ENCODE data around the gene TCEAL8.

TCEAL8 gene

GRCh38 chrX:103254921-103255493, at the start of gene TCEAL8:
Gene TCEAL8 (minus strand): TSS chrX:103255155. CDS start chrX:103253979, 1,176 bp downstream.
- H3K36me3 ChIP-seq (ENCODE audit: insufficient read depth, low read length): peaks cover 15% of the 10 kb centered on the region
- H3K9me3 ChIP-seq (ENCODE audit: control insufficient read depth, insufficient read depth, low read length): no peaks in the 10 kb centered on the region
- H3K4me1 ChIP-seq (ENCODE audit: insufficient read depth, low read length): peaks cover 12% of the 10 kb centered on the region
- H3K9ac ChIP-seq (ENCODE audit: low read depth, low read length): peak within 1 kb of the TSS; percentile 81

GRCh38 chrX:103304705-103305104, 49.8 kb upstream of the TCEAL8 start:
- Histone ChIP-seq H3K36me3 (ENCODE audit: insufficient read depth, low read length) (peaks cover 4% of the 10 kb centered on the region), H3K9ac (ENCODE audit: low read depth, low read length) (no peak overlapping the region), H3K4me1 (ENCODE audit: insufficient read depth, low read length) (no peaks in the 10 kb centered on the region), H3K9me3 (ENCODE audit: control insufficient read depth, insufficient read depth, low read length) (no peaks in the 10 kb centered on the region; the same call in 1 of the 2 replicates)

- no peak overlapping the region for H3K9ac ChIP-seq (ENCODE audit: low read depth, low read length)
- peaks cover 9% of the 10 kb centered on the region for H3K4me1 ChIP-seq (ENCODE audit: insufficient read depth, low read length)
- H3K9me3 ChIP-seq (ENCODE audit: control insufficient read depth, insufficient read depth, low read length): no peaks in the 10 kb centered on the region; the same call in 1 of the 2 replicates
- no peaks in the 10 kb centered on the region for H3K36me3 ChIP-seq (ENCODE audit: insufficient read depth, low read length)
Measured at GRCh38 chrX:103293118-103293517, 38.2 kb upstream of the TCEAL8 start.

- H3K4me1 ChIP-seq (ENCODE audit: insufficient read depth, low read length): peaks cover 4% of the 10 kb centered on the region
Measured at GRCh38 chrX:103279624-103280023, 24.7 kb upstream of the TCEAL8 start.

GRCh38 chrX:103276581-103277002, 21.6 kb upstream of the TCEAL8 start, which contains the start of gene TCEAL5:
Gene TCEAL5 (minus strand): TSS chrX:103276750. CDS start chrX:103274563, 2,187 bp downstream.
- Histone ChIP-seq H3K9ac (ENCODE audit: low read depth, low read length) (peak within 1 kb of the TSS; percentile 43; the same call in 1 of the 2 replicates), H3K36me3 (ENCODE audit: insufficient read depth, low read length) (no peaks in the 10 kb centered on the region)

More at GRCh38 chrX:103279624-103280023, 24.7 kb upstream of the TCEAL8 start:
- no peak overlapping the region for H3K9ac ChIP-seq (ENCODE audit: low read depth, low read length)
- no peaks in the 10 kb centered on the region for H3K36me3 ChIP-seq (ENCODE audit: insufficient read depth, low read length)
- no peaks in the 10 kb centered on the region; the same call in 1 of the 2 replicates for H3K9me3 ChIP-seq (ENCODE audit: control insufficient read depth, insufficient read depth, low read length)

GRCh38 chrX:103275947-103276567, 21.1 kb upstream of the TCEAL8 start:
- Histone ChIP-seq H3K9me3 (ENCODE audit: control insufficient read depth, insufficient read depth, low read length) (no peaks in the 10 kb centered on the region), H3K36me3 (ENCODE audit: insufficient read depth, low read length) (no peaks in the 10 kb centered on the region), H3K9ac (ENCODE audit: low read depth, low read length) (peak overlapping the region; percentile 43; the same call in 1 of the 2 replicates), H3K4me1 (ENCODE audit: insufficient read depth, low read length) (peaks cover 4% of the 10 kb centered on the region)

More at GRCh38 chrX:103276581-103277002, 21.6 kb upstream of the TCEAL8 start, which contains the start of gene TCEAL5:
- no peaks in the 10 kb centered on the region; the same call in 1 of the 2 replicates for H3K9me3 ChIP-seq (ENCODE audit: control insufficient read depth, insufficient read depth, low read length)
- peaks cover 4% of the 10 kb centered on the region for H3K4me1 ChIP-seq (ENCODE audit: insufficient read depth, low read length)

GRCh38 chrX:103274284-103274683, 19.3 kb upstream of the TCEAL8 start:
- H3K9me3 ChIP-seq (ENCODE audit: control insufficient read depth, insufficient read depth, low read length): no peaks in the 10 kb centered on the region
- H3K9ac ChIP-seq (ENCODE audit: low read depth, low read length): no peak overlapping the region
- H3K36me3 ChIP-seq (ENCODE audit: insufficient read depth, low read length): no peaks in the 10 kb centered on the region
- H3K4me1 ChIP-seq (ENCODE audit: insufficient read depth, low read length): peaks cover 4% of the 10 kb centered on the region

GRCh38 chrX:103258275-103258674, 3.3 kb upstream of the TCEAL8 start:
- Histone ChIP-seq H3K36me3 (ENCODE audit: insufficient read depth, low read length) (peaks cover 3% of the 10 kb centered on the region; the same call in 1 of the 2 replicates), H3K9me3 (ENCODE audit: control insufficient read depth, insufficient read depth, low read length) (no peaks in the 10 kb centered on the region), H3K9ac (ENCODE audit: low read depth, low read length) (no peak overlapping the region), H3K4me1 (ENCODE audit: insufficient read depth, low read length) (peaks cover under 1% of the 10 kb centered on the region)

- Histone ChIP-seq H3K9ac (ENCODE audit: low read depth, low read length) (no peak overlapping the region), H3K4me1 (ENCODE audit: insufficient read depth, low read length) (peaks cover 12% of the 10 kb centered on the region), H3K36me3 (ENCODE audit: insufficient read depth, low read length) (peaks cover 15% of the 10 kb centered on the region), H3K9me3 (ENCODE audit: control insufficient read depth, insufficient read depth, low read length) (no peaks in the 10 kb centered on the region)
Measured at GRCh38 chrX:103256651-103257050, 1.7 kb upstream of the TCEAL8 start.

- peaks cover 15% of the 10 kb centered on the region for H3K36me3 ChIP-seq (ENCODE audit: insufficient read depth, low read length)
- peaks cover 12% of the 10 kb centered on the region for H3K4me1 ChIP-seq (ENCODE audit: insufficient read depth, low read length)
- peak overlapping the region; percentile 81 for H3K9ac ChIP-seq (ENCODE audit: low read depth, low read length)
- no peaks in the 10 kb centered on the region for H3K9me3 ChIP-seq (ENCODE audit: control insufficient read depth, insufficient read depth, low read length)
Measured at GRCh38 chrX:103254171-103254824, 657 bp downstream of the TCEAL8 start.

- Histone ChIP-seq H3K36me3 (ENCODE audit: insufficient read depth, low read length) (peaks cover 15% of the 10 kb centered on the region), H3K9me3 (ENCODE audit: control insufficient read depth, insufficient read depth, low read length) (no peaks in the 10 kb centered on the region), H3K4me1 (ENCODE audit: insufficient read depth, low read length) (peaks cover 12% of the 10 kb centered on the region), H3K9ac (ENCODE audit: low read depth, low read length) (peak overlapping the region; percentile 81)
Measured at GRCh38 chrX:103253608-103254007, 1.3 kb downstream of the TCEAL8 start.

GRCh38 chrX:103250977-103251376, 4.0 kb downstream of the TCEAL8 start:
- peaks cover 12% of the 10 kb centered on the region for H3K4me1 ChIP-seq (ENCODE audit: insufficient read depth, low read length)
- no peaks in the 10 kb centered on the region for H3K9me3 ChIP-seq (ENCODE audit: control insufficient read depth, insufficient read depth, low read length)
- H3K9ac ChIP-seq (ENCODE audit: low read depth, low read length): no peak overlapping the region
- peaks cover 15% of the 10 kb centered on the region for H3K36me3 ChIP-seq (ENCODE audit: insufficient read depth, low read length)

- Histone ChIP-seq H3K9me3 (ENCODE audit: control insufficient read depth, insufficient read depth, low read length) (no peaks in the 10 kb centered on the region), H3K4me1 (ENCODE audit: insufficient read depth, low read length) (peaks cover 12% of the 10 kb centered on the region), H3K36me3 (ENCODE audit: insufficient read depth, low read length) (peaks cover 15% of the 10 kb centered on the region), H3K9ac (ENCODE audit: low read depth, low read length) (no peak overlapping the region)
Measured at GRCh38 chrX:103249805-103250204, 5.2 kb downstream of the TCEAL8 start.

- no peaks in the 10 kb centered on the region for H3K9me3 ChIP-seq (ENCODE audit: control insufficient read depth, insufficient read depth, low read length)
- peaks cover 15% of the 10 kb centered on the region for H3K36me3 ChIP-seq (ENCODE audit: insufficient read depth, low read length)
- H3K4me1 ChIP-seq (ENCODE audit: insufficient read depth, low read length): peaks cover 12% of the 10 kb centered on the region
- H3K9ac ChIP-seq (ENCODE audit: low read depth, low read length): no peak overlapping the region
Measured at GRCh38 chrX:103248553-103248952, 6.4 kb downstream of the TCEAL8 start.
